HG03521 (cell line): Measurements from ENCODE around the gene PKN1.

Experiments
- ATAC-seq: cut with Tn5 transposase; IDR thresholded peaks from one replicate; pipeline ENCODE4 v1.9.1; 2021; ENCODE audit warnings: mild to moderate bottlenecking, moderate library complexity; ENCODE audit not compliant: unreplicated experiment

Gene PKN1

DNA sequence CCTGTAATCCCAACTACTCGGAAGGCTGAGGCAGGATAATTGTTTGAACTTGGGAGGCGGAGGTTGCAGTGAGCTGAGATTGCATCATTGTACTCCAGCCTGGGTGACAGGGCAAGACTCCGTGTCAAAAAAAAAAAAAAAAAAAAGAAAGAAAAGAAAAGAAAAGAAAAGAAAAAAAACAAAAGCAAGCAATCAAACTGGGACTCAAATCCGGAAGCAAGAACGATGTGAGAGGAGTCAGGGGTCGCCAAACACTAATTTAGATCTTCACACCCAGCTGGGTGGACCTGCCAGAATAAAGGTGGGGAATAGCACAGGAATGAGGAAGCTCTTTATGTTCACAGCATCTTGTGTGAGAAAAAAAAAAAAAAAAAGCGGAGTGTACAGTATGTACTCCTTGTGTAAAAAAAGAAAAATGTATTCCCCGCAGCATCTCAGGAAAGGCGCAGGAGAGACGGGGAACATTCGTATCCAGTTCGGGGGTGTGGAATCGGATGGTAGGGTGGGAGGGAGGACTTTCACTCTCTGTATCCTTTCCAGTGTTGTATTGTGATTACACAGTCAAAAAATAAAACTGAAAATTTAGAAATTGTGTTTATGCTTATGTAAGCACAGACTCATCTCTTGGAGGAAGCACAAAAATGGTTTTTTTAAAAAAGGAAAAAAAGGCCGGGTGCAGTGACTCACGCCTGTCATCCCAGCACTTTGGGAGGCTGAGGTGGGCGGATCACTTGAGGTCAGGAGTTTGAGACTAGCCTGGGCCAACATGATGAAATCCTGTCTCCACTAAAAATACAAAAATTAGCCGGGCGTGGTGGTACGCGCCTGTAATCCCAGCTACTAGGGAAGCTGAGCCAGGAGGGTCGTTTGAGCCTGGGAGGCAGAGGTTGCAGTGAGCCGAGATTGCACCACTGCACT is 77.5 kb downstream of the PKN1 start:
- ATAC-seq, result no peak

DNA sequence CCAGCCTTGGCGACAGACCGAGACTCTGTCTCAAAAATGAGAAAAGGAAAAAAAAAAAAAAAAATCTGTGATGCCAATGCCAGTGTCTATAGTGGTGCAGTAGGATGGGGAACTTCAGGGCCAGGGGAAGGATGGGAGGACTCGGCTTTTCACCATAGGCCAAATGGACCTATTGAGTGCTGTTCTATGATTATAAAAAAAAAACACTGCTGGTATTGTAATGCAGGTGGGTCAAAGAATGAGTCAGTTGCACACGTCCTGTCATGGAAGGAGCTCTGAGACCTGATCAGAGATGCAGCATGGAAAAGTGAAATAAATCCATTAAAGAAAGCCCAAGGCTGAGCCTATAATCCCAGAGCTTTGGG is 78.1 kb downstream of the PKN1 start:
- ATAC-seq, result no peak

DNA sequence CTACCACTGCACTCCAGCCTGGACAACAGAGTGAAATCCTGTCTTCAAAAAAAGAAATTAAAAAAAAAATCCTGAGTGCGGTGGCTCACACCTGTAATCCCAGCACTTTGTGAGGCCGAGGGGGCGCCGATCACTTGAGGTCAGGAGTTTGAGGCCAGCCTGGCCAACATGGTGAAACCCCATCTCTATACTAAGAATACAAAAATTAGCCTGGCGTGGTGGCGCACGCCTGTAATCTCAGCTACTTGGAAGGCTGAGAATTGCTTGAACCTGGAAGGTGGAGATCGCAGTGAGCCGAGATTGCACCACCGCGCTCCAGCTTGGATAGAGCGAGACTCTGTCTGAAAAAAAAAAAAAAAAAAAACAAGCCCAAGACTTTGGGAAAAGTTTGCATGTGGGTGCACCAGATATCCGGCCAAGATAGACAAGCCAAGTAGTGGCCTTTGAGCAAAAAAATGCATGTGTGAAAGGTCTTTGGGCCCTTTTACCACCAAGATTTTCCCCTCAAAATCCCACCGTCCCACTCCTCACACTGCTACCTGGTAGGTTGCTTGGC is 79.4 kb downstream of the PKN1 start:
- ATAC-seq, result no peak

DNA sequence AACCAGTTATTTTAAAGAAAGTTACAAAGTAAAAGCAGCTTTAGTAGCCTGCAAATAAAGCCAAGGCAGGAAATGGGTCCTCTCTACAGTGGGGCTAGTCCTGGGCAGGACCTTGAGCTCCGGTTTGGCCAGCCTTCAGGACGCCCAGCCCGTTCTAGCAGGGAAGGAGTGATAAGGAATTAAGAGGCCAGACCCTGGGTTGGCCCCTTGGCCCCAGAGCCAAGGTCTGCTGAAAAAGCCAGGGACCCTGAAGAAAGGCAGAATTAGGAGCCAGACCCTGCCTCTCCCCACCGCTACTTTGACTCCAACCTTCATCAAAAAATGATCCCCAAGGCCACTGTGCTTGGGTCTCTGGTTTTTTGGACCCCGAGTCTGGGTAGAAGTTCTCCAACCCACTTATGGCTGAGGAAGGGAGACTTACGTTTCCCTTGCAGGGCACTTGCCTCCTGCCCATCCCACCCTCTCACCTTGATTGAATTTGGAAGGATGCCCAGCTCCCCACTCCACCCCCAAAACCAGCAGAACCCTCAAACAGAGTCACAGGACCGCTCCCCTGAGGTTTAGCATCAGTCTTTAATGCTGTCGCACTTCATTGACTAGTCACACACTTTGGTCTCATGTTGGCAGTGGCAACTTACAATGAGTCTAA is 81.2 kb downstream of the PKN1 start:
- no peak for ATAC-seq

DNA sequence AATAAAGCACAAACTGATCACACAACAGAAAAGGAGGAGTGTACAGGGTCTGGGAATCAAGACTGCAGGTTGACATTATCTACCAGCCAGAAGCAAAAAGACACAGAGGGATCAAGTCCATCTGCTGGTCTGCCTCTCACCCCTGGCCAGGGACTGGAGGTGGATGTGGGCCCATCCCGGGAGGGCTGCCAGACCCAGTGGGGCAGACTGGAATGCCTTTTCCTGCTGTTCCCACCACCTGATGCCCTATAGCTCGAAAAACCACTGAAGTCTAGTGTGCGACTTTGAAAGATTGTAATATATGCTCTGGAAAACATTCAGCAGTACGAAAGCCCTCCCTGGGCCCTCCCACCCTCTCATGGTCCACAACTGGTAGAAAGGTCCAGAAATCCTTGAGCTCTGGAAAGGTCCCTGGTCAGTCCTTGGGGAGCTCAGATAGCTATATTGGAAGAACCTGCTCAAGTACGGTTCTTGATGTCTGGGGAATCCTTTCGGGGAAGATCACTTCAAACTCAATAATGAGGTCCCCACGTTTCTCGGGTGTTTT is 82.5 kb downstream of the PKN1 start:
- no peak for ATAC-seq

DNA sequence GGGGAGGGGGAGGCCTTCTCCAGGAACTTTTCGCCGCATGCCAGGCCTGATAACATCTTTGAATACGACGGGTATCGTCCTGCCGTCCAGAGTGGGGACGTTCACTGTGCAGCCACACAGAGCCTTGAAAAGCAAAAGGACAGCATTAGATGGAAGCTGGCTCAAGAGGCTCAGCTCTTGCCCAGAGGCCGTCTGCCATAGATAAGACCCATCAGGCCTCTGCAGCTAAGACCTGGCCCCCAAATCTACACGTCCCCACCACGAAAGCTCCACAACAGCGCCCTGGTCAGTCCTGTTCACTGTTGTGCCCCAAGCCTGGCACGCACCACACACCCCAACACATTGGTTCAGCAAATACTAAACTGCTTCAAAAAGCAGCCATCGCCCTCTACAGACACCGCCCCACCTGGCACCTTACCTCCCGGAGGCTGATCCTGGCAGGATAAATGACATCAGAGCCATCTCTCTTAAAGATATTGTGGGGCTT is 83.0 kb downstream of the PKN1 start:
- ATAC-seq, result no peak

DNA sequence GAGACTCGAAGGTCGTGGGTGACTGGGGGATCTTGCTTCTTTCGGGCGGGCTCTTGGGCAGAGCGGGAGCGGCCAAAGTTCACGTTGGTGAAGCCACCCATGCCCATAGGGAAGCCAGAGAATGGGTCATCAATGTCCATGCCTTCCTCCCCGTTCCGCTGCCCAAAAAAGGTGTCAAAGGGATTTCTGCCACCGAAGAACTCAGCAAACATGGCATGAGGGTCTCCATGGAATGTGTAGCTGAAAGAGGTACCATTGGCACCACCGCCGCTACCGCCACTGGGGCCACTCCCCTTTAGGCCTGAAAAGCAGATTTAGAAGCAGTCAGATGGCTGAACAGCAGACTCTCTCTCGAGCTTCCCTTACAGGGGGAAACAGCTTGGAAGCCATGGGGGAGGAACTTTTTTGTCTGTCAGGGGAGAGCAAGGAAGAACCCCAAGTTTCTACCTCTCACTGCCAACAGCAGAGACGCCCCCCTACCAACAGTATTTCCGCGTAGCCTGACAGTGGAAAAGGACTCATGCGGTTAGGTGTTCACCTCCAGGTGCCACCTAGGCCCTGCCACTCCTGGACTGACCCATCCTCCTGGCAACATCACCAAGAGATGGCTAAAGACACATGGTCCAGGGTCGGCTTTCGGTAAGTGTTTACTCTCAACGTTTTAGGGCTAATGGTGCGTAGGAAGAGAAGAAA is 83.8 kb downstream of the PKN1 start:
- no peak for ATAC-seq

DNA sequence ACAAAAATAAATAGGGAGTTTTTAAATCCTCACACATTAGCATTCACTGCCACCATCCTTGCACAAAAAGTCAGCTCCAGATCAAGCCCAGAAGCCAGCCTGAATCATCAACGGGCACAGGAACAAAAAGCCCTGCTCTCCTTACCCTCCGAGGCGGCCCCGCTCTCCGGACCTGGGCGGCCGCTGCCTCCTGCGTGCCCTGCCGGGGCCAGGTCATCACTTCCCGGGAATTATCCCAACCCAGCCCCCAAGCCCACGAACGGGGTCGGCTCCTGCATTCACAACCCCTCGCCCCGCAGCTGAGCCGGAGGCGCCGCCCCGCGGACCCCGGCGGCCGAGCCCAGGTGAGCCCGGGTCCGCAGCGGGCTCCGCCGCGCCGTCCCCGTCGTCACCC is 84.3 kb downstream of the PKN1 start:
- ATAC-seq, result no peak

DNA sequence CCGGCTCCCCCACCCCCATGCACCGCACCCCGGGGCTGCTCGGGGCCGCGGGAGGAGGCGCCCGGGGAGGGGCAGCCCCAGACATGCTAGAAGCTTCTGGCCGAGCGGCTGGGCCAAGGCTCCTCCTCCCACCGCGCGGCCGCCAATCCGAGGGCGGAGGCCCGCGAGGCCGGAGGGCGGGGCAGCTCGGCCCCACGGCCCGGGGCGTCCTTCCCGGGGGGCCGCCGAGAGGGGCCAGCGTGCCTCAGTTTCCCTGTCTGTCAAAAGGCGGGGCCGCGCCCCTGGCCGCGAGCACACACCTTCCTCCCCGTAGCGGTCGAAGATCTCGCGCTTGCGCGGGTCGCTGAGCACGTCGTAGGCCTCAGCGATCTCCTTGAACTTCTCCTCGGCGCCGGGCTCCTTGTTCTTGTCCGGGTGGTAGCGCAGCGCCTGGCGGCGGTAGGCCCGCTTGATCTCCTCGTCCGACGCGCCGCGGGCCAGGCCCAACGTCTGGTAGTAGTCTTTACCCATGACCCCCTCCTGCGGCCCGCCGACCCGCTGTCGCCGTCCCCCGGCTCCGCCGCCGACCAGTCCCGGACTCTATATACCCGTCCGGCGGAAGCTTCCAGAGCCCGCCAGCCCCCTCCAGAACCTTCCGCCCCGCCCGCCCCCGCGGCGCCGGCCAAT is 84.9 kb downstream of the PKN1 start, which contains the start of gene DNAJB1:
Gene DNAJB1 (minus strand): TSS at position 558 of the 666 bp plus-strand sequence. CDS start 48 bp downstream, at position 510.
- peak; percentile 58 for ATAC-seq

DNA sequence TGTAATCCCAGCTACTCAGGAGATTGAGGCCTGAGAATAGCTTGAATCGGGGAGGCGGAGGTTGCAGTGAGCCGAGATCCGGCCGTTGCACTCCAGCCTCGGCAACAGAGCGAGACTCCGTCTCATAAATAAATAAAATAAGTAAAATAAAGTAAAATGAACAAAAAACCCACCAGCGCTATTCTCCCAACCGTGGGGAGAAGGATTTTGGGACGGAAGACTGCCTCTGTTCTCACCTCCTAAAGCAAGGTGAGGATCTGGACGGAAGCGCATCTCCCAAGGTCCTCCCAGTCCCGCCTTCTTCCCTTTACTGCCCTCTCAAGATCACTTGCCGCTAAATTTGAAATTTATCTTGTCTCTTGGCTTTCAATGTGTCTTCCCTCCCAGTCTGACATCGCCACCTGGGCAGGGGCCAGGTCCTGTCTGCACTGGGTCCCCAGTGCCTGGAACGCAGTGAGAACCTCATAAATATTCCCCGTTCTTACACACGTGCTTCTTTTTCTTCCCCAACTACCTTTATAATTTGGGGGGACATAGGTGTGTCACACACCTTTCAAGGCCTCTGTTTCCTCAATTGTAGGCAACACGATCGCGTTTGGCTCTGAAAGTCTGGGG is 86.2 kb downstream of the PKN1 start:
- no peak for ATAC-seq

DNA sequence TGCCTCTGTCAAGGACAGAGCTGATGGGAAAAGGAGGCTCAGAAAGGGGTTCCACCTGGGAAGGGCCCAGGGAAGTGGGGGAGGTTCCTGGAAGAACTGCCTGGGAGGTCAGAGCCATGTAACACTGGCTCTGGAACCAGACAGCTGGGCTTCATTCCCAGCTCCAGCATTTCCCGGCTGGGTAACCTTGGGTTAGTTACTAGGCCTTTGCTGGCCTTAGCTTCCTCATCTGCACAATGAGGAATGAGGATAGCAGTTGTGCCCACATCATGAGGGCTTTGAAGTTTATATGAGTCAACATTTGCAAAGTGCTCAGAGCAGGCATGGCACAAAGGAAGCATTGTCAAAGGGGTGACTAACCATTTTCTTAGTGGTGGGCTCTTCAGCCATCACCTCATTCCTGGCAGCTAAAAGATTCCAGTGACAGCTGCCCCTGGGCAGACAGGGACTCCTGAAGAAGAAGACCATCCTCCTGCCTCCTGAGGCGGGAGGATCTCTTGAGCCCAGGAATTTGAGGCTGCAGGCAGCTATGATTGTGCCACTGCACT is 86.8 kb downstream of the PKN1 start:
- no peak for ATAC-seq

DNA sequence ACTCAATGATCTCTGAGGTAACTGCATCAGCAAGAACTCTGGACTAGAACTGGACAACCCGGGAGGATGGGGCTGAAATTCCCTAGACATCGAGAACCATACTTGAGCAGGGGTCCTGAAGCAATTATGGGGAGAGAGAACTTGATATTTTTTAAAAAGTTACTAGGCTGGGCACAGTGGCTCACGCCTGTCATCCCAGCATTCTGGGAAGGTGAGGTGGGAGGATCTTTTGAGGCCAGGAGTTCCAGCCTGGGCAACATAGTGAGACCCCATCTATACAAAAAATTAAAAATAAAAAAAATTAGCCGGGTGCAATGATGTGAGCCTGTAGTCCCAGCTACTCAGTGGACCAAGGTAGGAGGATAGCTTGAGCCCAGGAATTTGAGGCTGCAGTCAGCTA is 87.4 kb downstream of the PKN1 start:
- no peak for ATAC-seq
